Lung (tissue), 12 donors: Measurements from ENCODE around the gene ZNF679. TPM values are rescaled to one million over a fixed set of nuclear protein-coding genes. Genes with fewer than 3 reads are reported as not detected.

Experiments used
- ATAC-seq: fragments of 200-7000 bp; cut with Tn5 transposase; one replicate; pipeline ENCODE4 v1.9.1; 2020; ENCODE audit warnings: moderate number of reproducible peaks; ENCODE audit not compliant: insufficient read depth, low FRiP score
- DNase-seq, 3 donors: peaks; one replicate each; pipeline ENCODE4 v3.0.0-alpha.2; 2013 to 2017
- H3K27ac ChIP-seq, 2 donors: one replicate each; pipeline ENCODE4 v1.5.1; 2013; ENCODE audit warnings: mild to moderate bottlenecking in 2 of 2, moderate library complexity in 2 of 2, control low read depth in 1 of 2, inconsistent platforms in 1 of 2, low read depth in 1 of 2, low read length in 1 of 2
- H3K27me3 ChIP-seq, 3 donors: one replicate each; pipeline ENCODE4 v1.5.1; 2013; ENCODE audit warnings: low read length in 2 of 3; ENCODE audit not compliant: control insufficient read depth in 3 of 3, insufficient read depth in 3 of 3
- H3K36me3 ChIP-seq, 4 donors: one replicate each; pipeline ENCODE4 v1.5.1; 2013; ENCODE audit warnings: low read length in 4 of 4, mild to moderate bottlenecking in 1 of 4, moderate library complexity in 1 of 4; ENCODE audit not compliant: control insufficient read depth in 4 of 4, insufficient read depth in 4 of 4
- H3K4me1 ChIP-seq, 5 donors: one replicate each; pipeline ENCODE4 v1.5.1; 2013; ENCODE audit warnings: low read length in 5 of 5, mild to moderate bottlenecking in 2 of 5, moderate library complexity in 1 of 5; ENCODE audit not compliant: control insufficient read depth in 5 of 5, insufficient read depth in 5 of 5
- H3K4me3 ChIP-seq: one replicate; pipeline ENCODE4 v1.5.1; 2013; ENCODE audit warnings: mild to moderate bottlenecking, control low read depth, moderate library complexity
- H3K9ac ChIP-seq, 2 donors: one replicate each; pipeline ENCODE4 v1.5.1; 2013; ENCODE audit warnings: low read length in 2 of 2, control low read depth in 1 of 2; ENCODE audit not compliant: insufficient read depth in 1 of 2
- H3K9me3 ChIP-seq, 4 donors: one replicate each; pipeline ENCODE4 v1.5.1; 2013; ENCODE audit warnings: low read length in 3 of 4, mild to moderate bottlenecking in 1 of 4, moderate library complexity in 1 of 4; ENCODE audit not compliant: control insufficient read depth in 4 of 4, insufficient read depth in 3 of 4
- WGBS, 2 donors: extraction: QIAGEN DNeasy Blood & Tissue Kit; methylation state at CpG; one replicate each; pipeline ENCODE4 v1.1.7; 2013; 5-methylcytosine and 5-hydroxymethylcytosine counted together
- polyA plus RNA-seq, 2 donors: library from polyadenylated mRNA; stranded (reverse); fragments of 200-250 nt; gene quantifications; one replicate each; pipeline ENCODE4 v1.2.1, GENCODE V29; 2013
- total RNA-seq, 2 donors: library from RNA; depleted of rRNA in 1 of 2; stranded (reverse); fragments of >200 nt in 1 of 2; gene quantifications; one replicate each; pipeline ENCODE4 v1.2.1, GENCODE V29; 2014 to 2021
- TF ChIP-seq, protein P1 (sequence below): IDR thresholded peaks from 2 replicates; pipeline ENCODE4 v1.5.1; 2012; ENCODE audit warnings: mild to moderate bottlenecking; ENCODE audit errors: control extremely low read depth, extremely low read depth
- donor health status: control.
- donor health status: control.
- donor health status: Bipolar disorder and iron deficiency.
- donor health status: healthy.
- donor health status: DM: yes; HTN: yes; CAD: no.

Gene ZNF679
- total and polyA plus RNA-seq, 4 donors, result not detected

DNA sequence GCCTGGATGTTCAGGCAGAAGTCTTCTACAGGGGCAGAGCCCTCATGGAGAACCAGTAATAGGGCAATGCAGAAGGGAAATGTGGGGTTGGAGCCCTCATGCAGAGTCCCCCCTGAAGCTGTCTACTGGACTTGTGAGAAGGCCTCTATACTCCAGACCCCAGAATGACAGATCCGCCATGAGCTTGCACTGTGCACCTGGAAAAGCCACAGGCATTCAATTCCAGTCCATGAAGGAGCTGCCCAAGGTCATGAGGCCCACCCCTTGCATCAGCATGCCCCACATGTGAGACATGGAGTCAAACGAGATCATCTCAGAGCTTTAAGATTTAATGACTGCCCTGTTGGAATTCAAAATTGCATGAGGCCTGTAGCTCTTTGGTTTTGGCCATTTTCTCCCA is 4.9 kb upstream of the ZNF679 start:
- Histone ChIP-seq H3K27me3 (no peaks in the 10 kb centered on the region), H3K9ac (no peak overlapping the region), H3K9me3 (peaks cover 0 to 28% (median 17%) of the 10 kb centered on the region in 4 donors), H3K4me1 (no peaks in the 10 kb centered on the region), H3K27ac (no peak overlapping the region), H3K36me3 (no peaks in the 10 kb centered on the region), H3K4me3 (no peak overlapping the region)
- no peak for ATAC-seq
- TF ChIP-seq, protein P1, sequence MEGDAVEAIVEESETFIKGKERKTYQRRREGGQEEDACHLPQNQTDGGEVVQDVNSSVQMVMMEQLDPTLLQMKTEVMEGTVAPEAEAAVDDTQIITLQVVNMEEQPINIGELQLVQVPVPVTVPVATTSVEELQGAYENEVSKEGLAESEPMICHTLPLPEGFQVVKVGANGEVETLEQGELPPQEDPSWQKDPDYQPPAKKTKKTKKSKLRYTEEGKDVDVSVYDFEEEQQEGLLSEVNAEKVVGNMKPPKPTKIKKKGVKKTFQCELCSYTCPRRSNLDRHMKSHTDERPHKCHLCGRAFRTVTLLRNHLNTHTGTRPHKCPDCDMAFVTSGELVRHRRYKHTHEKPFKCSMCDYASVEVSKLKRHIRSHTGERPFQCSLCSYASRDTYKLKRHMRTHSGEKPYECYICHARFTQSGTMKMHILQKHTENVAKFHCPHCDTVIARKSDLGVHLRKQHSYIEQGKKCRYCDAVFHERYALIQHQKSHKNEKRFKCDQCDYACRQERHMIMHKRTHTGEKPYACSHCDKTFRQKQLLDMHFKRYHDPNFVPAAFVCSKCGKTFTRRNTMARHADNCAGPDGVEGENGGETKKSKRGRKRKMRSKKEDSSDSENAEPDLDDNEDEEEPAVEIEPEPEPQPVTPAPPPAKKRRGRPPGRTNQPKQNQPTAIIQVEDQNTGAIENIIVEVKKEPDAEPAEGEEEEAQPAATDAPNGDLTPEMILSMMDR, result no peak
- WGBS, 2 donors, result 40 to 48% methylated on average over 2 of the region's 2 CpGs
- DNase-seq, result no peak

DNA sequence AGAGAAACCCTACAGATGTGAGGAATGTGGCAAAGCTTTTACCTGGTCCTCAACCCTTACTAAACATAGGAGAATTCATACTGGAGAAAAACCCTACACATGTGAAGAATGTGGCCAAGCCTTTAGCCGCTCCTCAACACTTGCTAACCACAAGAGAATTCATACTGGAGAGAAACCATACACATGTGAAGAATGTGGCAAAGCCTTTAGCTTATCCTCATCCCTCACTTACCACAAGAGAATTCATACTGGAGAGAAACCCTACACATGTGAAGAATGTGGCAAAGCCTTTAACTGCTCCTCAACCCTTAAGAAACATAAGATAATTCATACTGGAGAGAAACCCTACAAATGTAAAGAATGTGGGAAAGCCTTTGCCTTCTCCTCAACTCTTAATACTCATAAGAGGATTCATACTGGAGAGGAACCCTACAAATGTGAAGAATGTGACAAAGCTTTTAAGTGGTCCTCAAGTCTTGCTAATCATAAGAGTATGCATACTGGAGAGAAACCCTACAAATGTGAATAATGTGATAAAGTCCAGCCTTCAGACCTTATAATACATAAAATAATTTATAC is 38.2 kb downstream of the ZNF679 start:
- DNase-seq (no peak), ATAC-seq (no peak)
- TF ChIP-seq, protein P1, result no peak
- Histone ChIP-seq H3K9me3 (peaks cover 0 to 25% (median 8%) of the 10 kb centered on the region in 4 donors), H3K4me1 (no peaks in the 10 kb centered on the region), H3K27me3 (no peaks in the 10 kb centered on the region), H3K36me3 (no peaks in the 10 kb centered on the region), H3K27ac (no peak overlapping the region), H3K9ac (no peak overlapping the region), H3K4me3 (no peak overlapping the region)
- WGBS, 2 donors, result 77 to 86% methylated on average over 1 of the region's 1 CpG

DNA sequence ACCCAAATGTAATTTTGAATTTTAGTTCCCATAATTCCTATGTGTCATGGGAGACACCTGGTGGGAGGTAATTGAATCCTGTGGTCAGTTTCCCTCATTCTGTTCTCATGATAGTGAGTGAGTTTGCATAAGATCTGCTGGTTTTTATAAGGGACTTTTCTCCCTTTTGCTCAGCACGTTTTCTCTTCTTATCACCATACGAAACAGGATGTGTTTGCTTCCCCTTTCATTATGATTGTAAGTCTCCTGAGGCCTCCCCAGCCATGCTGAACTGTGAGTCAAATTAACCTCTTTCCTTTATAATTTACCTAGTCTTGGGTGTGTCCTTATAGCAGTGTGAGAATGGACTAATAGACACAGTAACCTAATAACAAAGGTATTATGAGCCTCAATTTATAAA is 49.4 kb downstream of the ZNF679 start:
- H3K9ac ChIP-seq, result no peak overlapping the region
- H3K4me1 ChIP-seq, result no peaks in the 10 kb centered on the region
- no peaks in the 10 kb centered on the region for H3K36me3 ChIP-seq
- no peak overlapping the region for H3K4me3 ChIP-seq
- no peak overlapping the region for H3K27ac ChIP-seq
- ATAC-seq (no peak), DNase-seq (no peak)
- TF ChIP-seq, protein P1, result no peak
- peaks cover 0 to 6% (median under 1%) of the 10 kb centered on the region in 4 donors for H3K9me3 ChIP-seq
- WGBS, 2 donors, result 41 to 50% methylated on average over 2 of the region's 2 CpGs
- H3K27me3 ChIP-seq, result no peaks in the 10 kb centered on the region
